ENCODE results near the gene C8B. TPM values are rescaled to one million over a fixed set of nuclear protein-coding genes. Genes with fewer than 3 reads are reported as not detected.

The C8B gene
- total and polyA plus RNA-seq, 4 donors, result 0.06 TPM; not detected in 3

DNA sequence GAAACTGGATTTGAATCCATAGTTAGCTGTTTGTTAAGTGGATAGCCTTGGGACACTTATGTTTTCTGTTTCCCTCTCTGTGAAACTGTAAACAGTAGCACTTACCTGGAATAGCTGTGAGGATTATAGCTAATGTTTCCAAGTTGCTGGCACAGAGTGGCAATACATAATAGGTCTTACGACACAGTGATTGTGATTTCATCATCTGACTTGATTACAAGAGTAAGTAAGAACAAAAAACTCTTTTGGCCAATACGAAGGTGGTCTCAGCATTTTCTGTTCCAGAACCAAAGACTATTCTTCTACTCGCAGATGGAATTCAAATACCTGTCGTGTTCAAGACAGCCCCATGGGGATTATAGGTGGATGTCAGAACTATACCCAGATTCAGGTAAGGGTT is 2.1 kb downstream of the C8B start:
- Histone ChIP-seq H3K4me3 (ENCODE audit: low read depth, low read length) (no peak overlapping the region), H3K27ac (ENCODE audit: low read depth, low read length) (no peak overlapping the region), H3K9me3 (ENCODE audit: control insufficient read depth, insufficient read depth, low read length) (no peaks in the 10 kb centered on the region), H3K4me1 (ENCODE audit: control insufficient read depth, insufficient read depth, low read length) (no peaks in the 10 kb centered on the region), H3K27me3 (ENCODE audit: control insufficient read depth, insufficient read depth, low read length) (no peaks in the 10 kb centered on the region), H3K36me3 (ENCODE audit: control insufficient read depth, insufficient read depth, low read length) (no peaks in the 10 kb centered on the region)
- WGBS (ENCODE audit: insufficient coverage), result no CpG with 5 or more reads among the region's 4 CpGs
- no peak for DNase-seq (ENCODE audit: low read depth in 4 of 6, low spot score in 6 of 6)

DNA sequence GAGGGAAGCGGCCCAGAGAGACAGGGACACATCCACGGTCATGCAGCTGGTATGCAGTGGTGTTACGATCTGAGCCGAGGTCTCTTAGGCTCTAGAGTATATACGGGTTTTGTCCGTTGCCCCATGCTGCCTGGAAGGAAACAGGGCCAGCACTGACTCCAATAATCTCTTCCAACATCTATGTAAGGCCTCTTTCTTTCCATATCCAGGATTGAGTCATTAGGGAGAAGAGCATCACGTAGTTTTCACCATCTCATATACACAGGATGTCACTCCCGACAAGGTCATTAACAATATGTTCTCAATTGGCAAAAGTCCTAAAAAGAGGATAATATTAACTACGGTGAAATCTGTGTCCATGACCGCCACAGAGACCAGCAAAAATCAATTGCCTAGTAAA is 4.4 kb downstream of the C8B start:
- no peaks in the 10 kb centered on the region for H3K36me3 ChIP-seq (ENCODE audit: control insufficient read depth, insufficient read depth, low read length)
- no peaks in the 10 kb centered on the region for H3K27me3 ChIP-seq (ENCODE audit: control insufficient read depth, insufficient read depth, low read length)
- H3K4me1 ChIP-seq (ENCODE audit: control insufficient read depth, insufficient read depth, low read length), result no peaks in the 10 kb centered on the region
- no peaks in the 10 kb centered on the region for H3K9me3 ChIP-seq (ENCODE audit: control insufficient read depth, insufficient read depth, low read length)
- H3K4me3 ChIP-seq (ENCODE audit: low read depth, low read length), result no peak overlapping the region
- 100% methylated on average over 1 of the region's 10 CpGs for WGBS (ENCODE audit: insufficient coverage)
- no peak overlapping the region for H3K27ac ChIP-seq (ENCODE audit: low read depth, low read length)
- peak in 1 of 6 donors; percentile 18 for DNase-seq (ENCODE audit: low read depth in 4 of 6, low spot score in 6 of 6)

DNA sequence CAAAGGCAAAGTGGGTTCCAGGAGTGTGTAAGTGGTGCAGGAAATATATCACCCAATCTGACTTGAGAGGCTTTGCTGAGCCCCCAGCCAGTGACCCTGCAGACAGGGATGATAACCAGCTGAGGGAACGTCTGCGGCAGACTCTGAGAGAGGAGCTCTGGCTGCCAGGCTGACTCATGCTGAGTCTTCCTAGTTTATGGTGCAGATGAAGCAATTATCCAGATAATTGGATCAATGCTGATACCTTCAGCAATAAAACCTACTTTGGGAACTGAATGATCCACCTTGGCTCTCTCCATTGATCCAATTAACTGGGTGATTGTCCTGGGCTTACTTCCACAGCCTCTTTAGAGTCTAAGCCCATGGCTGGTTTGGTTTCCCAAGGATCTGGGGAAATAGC is 7.3 kb downstream of the C8B start:
- no peaks in the 10 kb centered on the region for H3K27me3 ChIP-seq (ENCODE audit: control insufficient read depth, insufficient read depth, low read length)
- H3K4me3 ChIP-seq (ENCODE audit: low read depth, low read length), result no peak overlapping the region
- DNase-seq (ENCODE audit: low read depth in 4 of 6, low spot score in 6 of 6), result peak in 1 of 6 donors; percentile 19
- WGBS (ENCODE audit: insufficient coverage), result 28% methylated on average over 2 of the region's 2 CpGs
- H3K4me1 ChIP-seq (ENCODE audit: control insufficient read depth, insufficient read depth, low read length), result no peaks in the 10 kb centered on the region
- no peaks in the 10 kb centered on the region for H3K36me3 ChIP-seq (ENCODE audit: control insufficient read depth, insufficient read depth, low read length)
- H3K27ac ChIP-seq (ENCODE audit: low read depth, low read length), result no peak overlapping the region
- no peaks in the 10 kb centered on the region for H3K9me3 ChIP-seq (ENCODE audit: control insufficient read depth, insufficient read depth, low read length)

DNA sequence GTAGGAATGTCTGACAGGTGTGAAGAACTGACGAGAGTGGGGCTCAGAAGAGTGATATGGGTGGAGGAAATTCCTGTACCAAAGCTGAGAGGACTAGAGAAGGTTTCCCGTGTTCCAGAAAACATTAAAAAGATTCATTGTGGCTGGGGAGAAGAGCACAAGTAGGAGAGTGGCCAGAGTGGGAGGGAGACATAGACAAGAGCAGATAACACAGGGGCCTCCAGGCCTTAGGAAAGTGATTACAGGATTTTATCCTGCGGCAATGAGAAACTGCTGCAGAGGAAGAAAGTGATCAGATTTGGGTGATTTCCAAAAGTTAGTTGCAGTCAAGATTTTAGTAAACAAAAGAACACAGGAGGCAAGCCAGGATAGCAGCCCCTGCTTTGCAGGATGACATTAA is 7.9 kb downstream of the C8B start:
- H3K4me1 ChIP-seq (ENCODE audit: control insufficient read depth, insufficient read depth, low read length), result no peaks in the 10 kb centered on the region
- peak in 1 of 6 donors; percentile 3 for DNase-seq (ENCODE audit: low read depth in 4 of 6, low spot score in 6 of 6)
- H3K27ac ChIP-seq (ENCODE audit: low read depth, low read length), result no peak overlapping the region
- H3K4me3 ChIP-seq (ENCODE audit: low read depth, low read length), result no peak overlapping the region
- whole genome bisulfite sequencing (ENCODE audit: insufficient coverage), result 58% methylated on average over 2 of the region's 3 CpGs
- no peaks in the 10 kb centered on the region for H3K27me3 ChIP-seq (ENCODE audit: control insufficient read depth, insufficient read depth, low read length)
- H3K9me3 ChIP-seq (ENCODE audit: control insufficient read depth, insufficient read depth, low read length), result no peaks in the 10 kb centered on the region
- no peaks in the 10 kb centered on the region for H3K36me3 ChIP-seq (ENCODE audit: control insufficient read depth, insufficient read depth, low read length)

DNA sequence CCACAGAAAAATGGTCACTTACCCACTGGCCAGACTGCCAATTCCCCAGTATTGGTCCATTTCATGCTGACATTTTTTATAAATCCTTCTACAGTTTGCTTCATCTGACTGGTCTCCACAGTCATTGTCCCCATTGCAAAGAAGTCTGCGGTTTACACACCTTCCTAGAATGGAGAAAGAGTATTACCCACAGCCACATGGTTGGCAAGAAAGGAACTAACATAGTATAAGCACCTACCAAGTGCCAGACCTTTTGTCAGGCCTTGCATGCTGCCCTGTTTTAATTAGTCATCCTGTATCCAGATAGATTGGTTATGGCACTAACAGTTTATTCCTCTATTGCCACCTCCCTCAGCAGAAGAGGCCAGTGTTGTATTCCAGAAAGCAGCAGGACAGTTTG is 11.2 kb downstream of the C8B start:
- H3K4me3 ChIP-seq (ENCODE audit: low read depth, low read length), result no peak overlapping the region
- no peaks in the 10 kb centered on the region for H3K4me1 ChIP-seq (ENCODE audit: control insufficient read depth, insufficient read depth, low read length)
- 83% methylated on average over 1 of the region's 1 CpG for WGBS (ENCODE audit: insufficient coverage)
- H3K27ac ChIP-seq (ENCODE audit: low read depth, low read length), result no peak overlapping the region
- H3K9me3 ChIP-seq (ENCODE audit: control insufficient read depth, insufficient read depth, low read length), result no peaks in the 10 kb centered on the region
- DNase-seq (ENCODE audit: low read depth in 4 of 6, low spot score in 6 of 6), result no peak
- no peaks in the 10 kb centered on the region for H3K36me3 ChIP-seq (ENCODE audit: control insufficient read depth, insufficient read depth, low read length)
- no peaks in the 10 kb centered on the region for H3K27me3 ChIP-seq (ENCODE audit: control insufficient read depth, insufficient read depth, low read length)

DNA sequence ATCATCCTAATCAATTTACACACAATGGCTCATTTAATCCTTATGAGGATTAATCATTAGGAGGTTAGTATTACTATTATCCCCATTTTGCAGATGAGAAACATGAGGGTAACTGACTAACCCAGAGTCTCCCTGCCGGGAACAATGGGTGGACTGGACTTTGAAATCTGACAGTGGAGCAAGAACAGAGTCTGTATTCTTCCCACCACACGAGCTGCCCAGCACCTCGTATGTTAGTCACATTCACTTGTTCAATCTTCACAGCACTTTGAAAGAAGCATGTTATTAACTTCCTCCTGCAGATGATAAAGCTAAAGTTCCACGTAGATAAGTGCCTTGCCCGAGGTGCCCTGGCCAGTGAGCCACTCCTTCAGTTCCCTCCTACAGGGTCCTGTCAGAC is 12.4 kb downstream of the C8B start:
- H3K4me3 ChIP-seq (ENCODE audit: low read depth, low read length), result no peak overlapping the region
- H3K9me3 ChIP-seq (ENCODE audit: control insufficient read depth, insufficient read depth, low read length), result no peaks in the 10 kb centered on the region
- no peak overlapping the region for H3K27ac ChIP-seq (ENCODE audit: low read depth, low read length)
- H3K36me3 ChIP-seq (ENCODE audit: control insufficient read depth, insufficient read depth, low read length), result no peaks in the 10 kb centered on the region
- H3K4me1 ChIP-seq (ENCODE audit: control insufficient read depth, insufficient read depth, low read length), result no peaks in the 10 kb centered on the region
- WGBS (ENCODE audit: insufficient coverage), result 69% methylated on average over 4 of the region's 5 CpGs
- no peaks in the 10 kb centered on the region for H3K27me3 ChIP-seq (ENCODE audit: control insufficient read depth, insufficient read depth, low read length)
- DNase-seq (ENCODE audit: low read depth in 4 of 6, low spot score in 6 of 6), result no peak

DNA sequence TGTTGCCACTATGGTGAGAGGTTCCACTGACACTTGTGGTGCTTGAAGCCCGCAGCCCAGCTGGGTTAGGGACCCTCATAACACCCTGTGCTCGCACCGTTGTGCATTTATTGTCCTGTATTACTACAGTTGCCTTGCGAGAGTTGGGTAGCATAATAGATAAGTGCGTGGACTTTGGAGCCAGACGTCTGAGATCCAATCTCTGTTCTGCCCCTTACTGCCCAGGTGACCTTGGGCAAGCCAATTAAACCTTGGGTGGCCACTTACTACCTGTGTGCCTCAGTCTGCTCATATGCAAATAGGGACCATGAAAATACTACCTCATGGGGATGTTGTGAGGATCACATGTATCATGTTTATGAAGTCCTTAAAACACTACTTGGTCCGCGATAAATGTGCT is 13.3 kb downstream of the C8B start:
- Histone ChIP-seq H3K9me3 (ENCODE audit: control insufficient read depth, insufficient read depth, low read length) (no peaks in the 10 kb centered on the region), H3K36me3 (ENCODE audit: control insufficient read depth, insufficient read depth, low read length) (no peaks in the 10 kb centered on the region), H3K4me3 (ENCODE audit: low read depth, low read length) (no peak overlapping the region), H3K4me1 (ENCODE audit: control insufficient read depth, insufficient read depth, low read length) (no peaks in the 10 kb centered on the region), H3K27me3 (ENCODE audit: control insufficient read depth, insufficient read depth, low read length) (no peaks in the 10 kb centered on the region), H3K27ac (ENCODE audit: low read depth, low read length) (no peak overlapping the region)
- DNase-seq (ENCODE audit: low read depth in 4 of 6, low spot score in 6 of 6), result no peak
- WGBS (ENCODE audit: insufficient coverage), result 87% methylated on average over 3 of the region's 8 CpGs

DNA sequence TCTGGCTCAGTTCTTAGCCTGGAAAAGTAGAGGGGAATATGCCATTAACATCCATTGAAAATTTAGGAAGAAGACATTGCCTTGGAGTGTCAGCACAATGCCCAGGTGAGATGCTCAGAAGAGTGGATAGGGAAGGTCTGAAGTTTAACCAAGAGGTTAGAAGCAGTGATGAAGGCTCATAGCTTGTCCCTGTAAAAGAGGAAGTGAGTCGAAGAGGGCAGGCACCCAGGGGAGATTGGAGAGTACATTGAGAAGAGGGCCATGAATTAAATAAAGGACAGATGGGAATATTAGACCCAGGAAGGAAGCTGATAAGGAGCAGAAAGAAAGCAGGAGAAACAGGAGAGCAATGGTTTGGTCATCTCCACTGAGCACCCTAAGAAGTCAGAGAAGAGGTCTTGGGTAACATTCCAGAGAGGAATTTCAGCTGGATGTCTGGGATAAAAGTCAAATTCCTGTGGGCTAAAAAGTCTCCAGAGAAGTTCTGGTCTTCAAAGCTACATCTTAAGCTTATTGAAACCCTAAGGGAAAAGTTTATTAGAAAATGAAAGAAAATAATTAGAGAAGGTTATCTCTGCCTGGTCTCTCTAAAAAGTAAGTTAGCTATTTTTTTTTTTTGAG is 17.3 kb downstream of the C8B start:
- Histone ChIP-seq H3K9me3 (ENCODE audit: control insufficient read depth, insufficient read depth, low read length) (no peaks in the 10 kb centered on the region), H3K4me3 (ENCODE audit: low read depth, low read length) (no peak overlapping the region), H3K36me3 (ENCODE audit: control insufficient read depth, insufficient read depth, low read length) (no peaks in the 10 kb centered on the region), H3K27me3 (ENCODE audit: control insufficient read depth, insufficient read depth, low read length) (no peaks in the 10 kb centered on the region), H3K4me1 (ENCODE audit: control insufficient read depth, insufficient read depth, low read length) (no peaks in the 10 kb centered on the region), H3K27ac (ENCODE audit: low read depth, low read length) (no peak overlapping the region)
- DNase-seq (ENCODE audit: low read depth in 4 of 6, low spot score in 6 of 6), result no peak
- WGBS (ENCODE audit: insufficient coverage), result 75% methylated on average over 1 of the region's 1 CpG

DNA sequence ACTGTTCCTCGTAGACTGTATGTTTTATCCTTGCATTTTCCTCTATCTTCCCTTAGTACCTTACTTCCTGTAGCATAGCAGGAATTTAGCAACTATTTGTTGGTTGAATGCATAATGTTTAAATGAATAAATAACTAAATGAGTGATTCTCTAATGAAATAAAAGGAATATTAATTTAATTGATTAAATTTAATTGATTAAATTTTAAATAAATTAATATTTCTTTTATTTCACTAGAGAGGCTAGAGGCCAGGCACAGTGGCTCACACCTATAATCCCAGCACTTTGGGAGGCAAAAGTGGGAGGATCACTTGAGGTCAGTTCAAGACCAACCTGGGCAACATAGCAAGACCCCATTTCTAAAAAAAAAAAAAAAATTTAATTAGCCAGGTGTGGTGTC is 25.8 kb downstream of the C8B start:
- H3K4me3 ChIP-seq (ENCODE audit: low read depth, low read length), result no peak overlapping the region
- no peaks in the 10 kb centered on the region for H3K4me1 ChIP-seq (ENCODE audit: control insufficient read depth, insufficient read depth, low read length)
- H3K27ac ChIP-seq (ENCODE audit: low read depth, low read length), result no peak overlapping the region
- no peaks in the 10 kb centered on the region for H3K9me3 ChIP-seq (ENCODE audit: control insufficient read depth, insufficient read depth, low read length)
- no peak for DNase-seq (ENCODE audit: low read depth in 4 of 6, low spot score in 6 of 6)
- no peaks in the 10 kb centered on the region for H3K27me3 ChIP-seq (ENCODE audit: control insufficient read depth, insufficient read depth, low read length)
- no CpG with 5 or more reads among the region's 1 CpG for WGBS (ENCODE audit: insufficient coverage)
- H3K36me3 ChIP-seq (ENCODE audit: control insufficient read depth, insufficient read depth, low read length), result no peaks in the 10 kb centered on the region

DNA sequence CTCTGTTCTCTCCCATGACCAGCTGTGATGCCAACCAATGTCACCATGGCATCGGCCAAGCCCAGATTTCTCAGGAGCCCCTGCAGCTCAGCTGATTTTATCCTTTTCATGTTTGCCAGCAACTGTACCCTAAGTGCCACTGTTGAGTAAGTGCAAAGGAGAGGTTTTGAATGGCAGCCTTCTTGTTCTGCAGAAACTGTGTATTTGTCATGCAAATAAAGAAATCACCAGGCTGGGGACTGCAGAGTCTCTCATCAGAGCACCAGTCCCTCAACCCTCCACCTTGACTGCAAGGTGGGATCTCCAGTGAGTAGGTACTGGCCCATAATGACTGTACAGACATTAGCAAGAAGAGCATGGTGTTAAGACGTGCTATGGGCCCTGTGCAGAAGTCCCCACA is 26.6 kb downstream of the C8B start:
- WGBS (ENCODE audit: insufficient coverage), result 82% methylated on average over 2 of the region's 2 CpGs
- no peak for DNase-seq (ENCODE audit: low read depth in 4 of 6, low spot score in 6 of 6)
- Histone ChIP-seq H3K9me3 (ENCODE audit: control insufficient read depth, insufficient read depth, low read length) (no peaks in the 10 kb centered on the region), H3K4me1 (ENCODE audit: control insufficient read depth, insufficient read depth, low read length) (no peaks in the 10 kb centered on the region), H3K27me3 (ENCODE audit: control insufficient read depth, insufficient read depth, low read length) (no peaks in the 10 kb centered on the region), H3K27ac (ENCODE audit: low read depth, low read length) (no peak overlapping the region), H3K36me3 (ENCODE audit: control insufficient read depth, insufficient read depth, low read length) (no peaks in the 10 kb centered on the region), H3K4me3 (ENCODE audit: low read depth, low read length) (no peak overlapping the region)

All from spinal cord (tissue), 10 donors.